GM12878 (cell line): ENCODE data around the gene DTL. TPM values are rescaled to one million over a fixed set of nuclear protein-coding genes. Genes with fewer than 3 reads are reported as not detected.

ENCODE experiments used
- ATAC-seq: fragments of 200-7000 bp; cut with Tn5 transposase; 3 replicates; pipeline ENCODE4 v1.9.1; 2020; ENCODE audit warnings: mild to moderate bottlenecking, moderate library complexity
- BruUV-seq: library from RNA; stranded (reverse); fragments of 400-500 nt; replicated peaks from 2 replicates; lab custom pipeline; 2021; lab: Mats Ljungman, UMichigan
- CTCF ChIA-PET: fragments of 300-600 bp; sonication (Branson Sonifier 250); formaldehyde crosslinking; extraction: SDS; loops from one replicate; lab custom pipeline; 2021; ENCODE audit warnings: inconsistent platforms; lab: Yijun Ruan, JAX
- POLR2A ChIA-PET: fragments of 350-600 bp; formaldehyde crosslinking; extraction: SDS; loops from one replicate; lab custom pipeline; 2021; ENCODE audit warnings: inconsistent platforms; lab: Charles Lee
- RAD21 ChIA-PET: fragments of 300-600 bp; sonication (Branson Sonifier 250); formaldehyde crosslinking; loops from one replicate; lab custom pipeline; 2023; ENCODE audit warnings: antibody characterized with exemption; ENCODE audit not compliant: unreplicated experiment; lab: Charles Lee
- SMC1A ChIA-PET: fragments of 300-600 bp; sonication (Branson Sonifier 250); formaldehyde crosslinking; loops from one replicate; lab custom pipeline; 2023; ENCODE audit not compliant: unreplicated experiment, uncharacterized antibody; lab: Charles Lee
- DNase-seq: peaks from one replicate; pipeline ENCODE4 v3.0.0-alpha.2; 2011; ENCODE audit warnings: low read depth, low spot score
- FAIRE-seq: peaks from 3 replicates; lab custom pipeline; 2011; peaks lifted over from hg19 to GRCh38; lab: Jason Lieb, UNC
- H2AFZ ChIP-seq: 2 replicates; pipeline ENCODE4 v1.6.0; 2011; ENCODE audit warnings: low read depth, low read length, control low read depth; ENCODE audit not compliant: control insufficient read depth
- H3K27ac ChIP-seq: 2 replicates; pipeline ENCODE4 v1.5.1; 2011; ENCODE audit warnings: control low read depth; ENCODE audit not compliant: control insufficient read depth, insufficient read depth
- H3K27me3 ChIP-seq, 2 experiments: replicated peaks in 1 of 2; 2 replicates each; pipeline versions ENCODE4 v1.6.0 to v1.6.1; 2011; ENCODE audit warnings: low read length in 1 of 2; ENCODE audit not compliant: control insufficient read depth in 2 of 2, insufficient read depth in 2 of 2
- H3K36me3 ChIP-seq, 2 experiments: 2 replicates each; pipeline ENCODE4 v1.5.1; 2011; ENCODE audit warnings: low read length in 1 of 2; ENCODE audit not compliant: control insufficient read depth in 2 of 2, insufficient read depth in 2 of 2
- H3K4me1 ChIP-seq: 2 replicates; pipeline ENCODE4 v1.6.1; 2011; ENCODE audit warnings: mild to moderate bottlenecking, low read length, moderate library complexity, mixed read lengths; ENCODE audit not compliant: control insufficient read depth, insufficient read depth
- H3K4me2 ChIP-seq: 2 replicates; pipeline ENCODE4 v1.6.0; 2011; ENCODE audit warnings: control low read depth; ENCODE audit not compliant: control insufficient read depth, insufficient read depth
- H3K4me3 ChIP-seq: fragments of 200-600 bp; sonication (generic); 2 replicates; pipeline ENCODE4 v1.5.1; 2016
- H3K79me2 ChIP-seq: 2 replicates; pipeline ENCODE4 v1.6.0; 2011; ENCODE audit warnings: low read length; ENCODE audit not compliant: control insufficient read depth, insufficient read depth
- H3K9ac ChIP-seq: 2 replicates; pipeline ENCODE4 v1.8.0; 2011; ENCODE audit warnings: low read length, control low read depth, mixed read lengths; ENCODE audit not compliant: control insufficient read depth, insufficient read depth
- H3K9me3 ChIP-seq: replicated peaks from 3 replicates; pipeline ENCODE4 v1.5.1; 2011; ENCODE audit warnings: mild to moderate bottlenecking, low read length; ENCODE audit not compliant: control insufficient read depth, insufficient read depth
- H4K20me1 ChIP-seq: 2 replicates; pipeline ENCODE4 v1.6.0; 2011; ENCODE audit not compliant: control insufficient read depth, insufficient read depth
- BRCA1 ChIP-seq: IDR thresholded peaks from 2 replicates; pipeline ENCODE4 v1.6.1; 2011; ENCODE audit warnings: low read depth, low read length, improper control_type of control experiment
- CBX5 ChIP-seq: sonication (generic); IDR thresholded peaks from 2 replicates; pipeline ENCODE4 v1.6.1; 2016; ENCODE audit warnings: low read depth, moderate library complexity, mild to moderate bottlenecking, inconsistent platforms
- IKZF2 ChIP-seq, 2 experiments: fragments of 450-650 bp; IDR thresholded peaks; 2 replicates each; pipeline ENCODE4 v1.6.1; 2017; ENCODE audit warnings: mild to moderate bottlenecking in 2 of 2, moderate library complexity in 2 of 2
- NBN ChIP-seq: fragments of 450-650 bp; IDR thresholded peaks from 2 replicates; pipeline ENCODE4 v1.6.1; 2016
- NFXL1 ChIP-seq: fragments of 450-650 bp; IDR thresholded peaks from 2 replicates; pipeline ENCODE4 v1.6.1; 2017; ENCODE audit warnings: antibody characterized with exemption, mild to moderate bottlenecking, borderline replicate concordance
- RBBP5 ChIP-seq: fragments of 200-600 bp; sonication (generic); conservative IDR thresholded peaks from 2 replicates; pipeline ENCODE4 v1.6.1; 2016
- SPI1 ChIP-seq: IDR thresholded peaks from 2 replicates; pipeline ENCODE4 v1.6.1; 2011; ENCODE audit warnings: low read depth, mild to moderate bottlenecking, low read length, moderate library complexity, borderline replicate concordance; ENCODE audit not compliant: insufficient read depth
- STAT3 ChIP-seq: IDR thresholded peaks from 2 replicates; pipeline ENCODE4 v1.6.1; 2011; ENCODE audit warnings: low read depth, low read length, improper control_type of control experiment
- SUZ12 ChIP-seq: fragments of 200-600 bp; sonication (generic); IDR thresholded peaks from one replicate; pipeline ENCODE4 v1.6.1; 2018; ENCODE audit warnings: antibody characterized with exemption, mild to moderate bottlenecking; ENCODE audit not compliant: unreplicated experiment
- ZNF207 ChIP-seq: fragments of 450-650 bp; IDR thresholded peaks from 2 replicates; pipeline ENCODE4 v1.6.1; 2014; ENCODE audit warnings: antibody characterized with exemption, mild to moderate bottlenecking, borderline replicate concordance
- ZNF24 ChIP-seq: fragments of 450-650 bp; IDR thresholded peaks from 2 replicates; pipeline ENCODE4 v1.6.1; 2017; ENCODE audit warnings: antibody characterized with exemption, mild to moderate bottlenecking
- WGBS: methylation state at CpG from one replicate; pipeline ENCODE4 v1.1.6; 2016; ENCODE audit warnings: low lambda C conversion rate; ENCODE audit not compliant: insufficient replicate concordance, insufficient coverage; ENCODE audit errors: missing lambda C conversion rate; 5-methylcytosine and 5-hydroxymethylcytosine counted together
- in situ Hi-C: fragments of 300-500 bp; cut with MboI; formaldehyde crosslinking; loops from 9 replicates; pipeline ENCODE4 v1.14.3; 2018; ENCODE audit warnings: mixed read lengths
- intact Hi-C: fragments of 100-400 bp; cut with micrococcal nuclease; formaldehyde crosslinking; loops from one replicate; pipeline ENCODE4 v1.14.2; 2022; ENCODE audit not compliant: unreplicated experiment
- polyA plus RNA-seq, 11 experiments: library from polyadenylated mRNA; depleted of rRNA in 4 of 11; unstranded in 6 of 11; stranded (reverse) in 5 of 11; fragments of >200 nt; fragmentation: Nextera tagmentation in 4 of 11; fragmentation: Illumina TruSeq in 1 of 11; extraction: Ambion mirVana in 4 of 11; extraction: Trizol in 1 of 11; gene quantifications; 1 replicate in 1 of 11; 2 replicates in 10 of 11; pipeline versions ENCODE4 v1.2.1 to v1.2.3, GENCODE V29; 2011 to 2016; ENCODE audit warnings: inconsistent platforms in 2 of 11, missing spikeins in 2 of 11, low read depth in 1 of 11
- total RNA-seq, 4 experiments: library from RNA; depleted of rRNA in 3 of 4; stranded (reverse); fragments of >200 nt in 3 of 4; fragmentation: Illumina TruSeq in 1 of 4; extraction: Trizol in 1 of 4; gene quantifications; 2 replicates each; pipeline versions ENCODE4 v1.2.1 to v1.2.3, GENCODE V29; 2013 to 2021
- TF ChIP-seq, protein P1 (sequence below): IDR thresholded peaks from 2 replicates; pipeline ENCODE4 v1.6.1; 2011; ENCODE audit warnings: low read depth, mild to moderate bottlenecking, low read length, moderate library complexity, borderline replicate concordance; ENCODE audit errors: extremely low read depth
- TF ChIP-seq, protein P2 (sequence below): IDR thresholded peaks from 2 replicates; pipeline ENCODE4 v1.6.1; 2012; ENCODE audit warnings: low read length, inconsistent platforms
- TF ChIP-seq, protein P3 (sequence below): fragments of 450-650 bp; formaldehyde crosslinking; IDR thresholded peaks from 2 replicates; pipeline ENCODE4 v1.5.0; 2022; ENCODE audit warnings: mild to moderate bottlenecking, missing genetic modification characterization

DTL gene
- total and polyA plus RNA-seq, 10 of the 15 experiments (the other 5 are each of a cell fraction or from before 2014, with no cell fraction given), result 24.1 to 73.4 (median 52.2) TPM

DNA sequence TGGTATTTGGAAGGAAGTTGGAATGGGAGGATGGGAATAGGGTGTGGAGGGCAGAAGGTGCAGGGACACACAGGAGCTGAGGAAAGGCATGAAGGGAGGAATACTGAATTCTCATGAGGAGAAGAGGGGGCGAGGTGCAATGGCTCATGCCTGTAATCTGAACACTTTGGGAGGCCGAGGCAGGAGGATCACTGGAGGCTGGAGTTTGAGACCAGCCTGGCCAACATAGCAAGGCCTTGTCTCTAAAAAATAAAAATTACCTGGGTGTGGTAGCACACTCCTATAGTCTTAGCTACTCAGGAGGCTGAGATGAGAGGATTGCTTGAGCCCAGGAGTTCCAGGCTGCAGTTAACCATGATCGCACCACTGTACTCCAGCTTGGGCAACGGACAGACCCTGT lies 117.3 kb downstream of the DTL start:
- FAIRE-seq (no peak), DNase-seq (no peak), ATAC-seq (no peak)
- ChIA-PET RAD21 (no interaction called here), CTCF (no interaction called here), SMC1A (interaction anchor here (0.9 to 1.6 kb wide), 4 partner anchors 10 to 303 kb away, joined by 3 to 7 read pairs (median 4); no protein-coding TSS in a partner anchor), POLR2A (no interaction called here)
- Histone ChIP-seq H2AFZ (no peak overlapping the region), H3K4me2 (no peak overlapping the region), H3K9me3 (no peaks in the 10 kb centered on the region), H3K27me3 (no peaks in the 10 kb centered on the region), H4K20me1 (no peaks in the 10 kb centered on the region), H3K4me1 (no peaks in the 10 kb centered on the region), H3K9ac (no peak overlapping the region), H3K36me3 (no peaks in the 10 kb centered on the region), H3K27ac (no peak overlapping the region), H3K79me2 (no peaks in the 10 kb centered on the region), H3K4me3 (no peak overlapping the region)
- in situ Hi-C loops (no loop called here), intact Hi-C loops (no loop called here)
- no peak for TF ChIP-seq ZNF24
- TF ChIP-seq, protein P1, sequence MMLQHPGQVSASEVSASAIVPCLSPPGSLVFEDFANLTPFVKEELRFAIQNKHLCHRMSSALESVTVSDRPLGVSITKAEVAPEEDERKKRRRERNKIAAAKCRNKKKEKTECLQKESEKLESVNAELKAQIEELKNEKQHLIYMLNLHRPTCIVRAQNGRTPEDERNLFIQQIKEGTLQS, result no peak
- TF ChIP-seq STAT3, result no peak
- no peak for TF ChIP-seq ZNF207
- WGBS, result 87% methylated on average over 4 of the region's 4 CpGs
- BruUV-seq, result no TSS peak

DNA sequence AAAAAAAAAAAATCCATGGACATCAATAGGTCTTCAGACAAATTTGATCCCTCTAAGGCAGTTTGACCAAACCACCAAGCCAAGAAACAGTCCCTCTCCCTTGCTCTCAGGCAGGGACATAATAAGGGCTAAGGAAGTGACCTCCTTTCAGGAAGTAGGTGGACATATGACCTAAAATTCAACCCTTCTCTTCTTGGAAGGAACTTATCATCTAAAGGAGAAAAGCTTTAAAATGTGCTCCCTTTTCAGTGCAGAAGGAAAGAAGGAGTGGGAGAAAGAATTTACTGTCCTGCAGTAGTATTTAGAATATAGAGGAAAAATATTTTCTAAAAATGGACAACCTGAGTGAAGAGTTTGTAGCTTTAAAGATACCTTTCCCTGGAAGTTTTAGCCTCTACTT lies 118.1 kb downstream of the DTL start:
- in situ Hi-C loops, result no loop called here
- FAIRE-seq (no peak), ATAC-seq (no peak), DNase-seq (no peak)
- Histone ChIP-seq H3K4me3 (no peak overlapping the region), H2AFZ (no peak overlapping the region), H3K27me3 (no peaks in the 10 kb centered on the region), H4K20me1 (no peaks in the 10 kb centered on the region), H3K9ac (no peak overlapping the region), H3K4me2 (no peak overlapping the region), H3K36me3 (no peaks in the 10 kb centered on the region), H3K79me2 (no peaks in the 10 kb centered on the region), H3K27ac (no peak overlapping the region), H3K4me1 (peaks cover 2% of the 10 kb centered on the region), H3K9me3 (no peaks in the 10 kb centered on the region)
- CTCF ChIA-PET, result interaction anchor here (0.5 kb wide), 1 partner anchor 436 kb away, joined by 3 read pairs; no protein-coding TSS in a partner anchor
- POLR2A ChIA-PET, result no interaction called here
- TF ChIP-seq, protein P2, sequence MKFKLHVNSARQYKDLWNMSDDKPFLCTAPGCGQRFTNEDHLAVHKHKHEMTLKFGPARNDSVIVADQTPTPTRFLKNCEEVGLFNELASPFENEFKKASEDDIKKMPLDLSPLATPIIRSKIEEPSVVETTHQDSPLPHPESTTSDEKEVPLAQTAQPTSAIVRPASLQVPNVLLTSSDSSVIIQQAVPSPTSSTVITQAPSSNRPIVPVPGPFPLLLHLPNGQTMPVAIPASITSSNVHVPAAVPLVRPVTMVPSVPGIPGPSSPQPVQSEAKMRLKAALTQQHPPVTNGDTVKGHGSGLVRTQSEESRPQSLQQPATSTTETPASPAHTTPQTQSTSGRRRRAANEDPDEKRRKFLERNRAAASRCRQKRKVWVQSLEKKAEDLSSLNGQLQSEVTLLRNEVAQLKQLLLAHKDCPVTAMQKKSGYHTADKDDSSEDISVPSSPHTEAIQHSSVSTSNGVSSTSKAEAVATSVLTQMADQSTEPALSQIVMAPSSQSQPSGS, result no peak
- TF ChIP-seq SPI1 (no peak), ZNF207 (no peak), NBN (no peak), RBBP5 (no peak), NFXL1 (no peak), CBX5 (no peak), IKZF2 (IDR thresholded peaks at IDR 0.05) (no peak), SUZ12 (no peak), BRCA1 (no peak)
- TF ChIP-seq, protein P3, sequence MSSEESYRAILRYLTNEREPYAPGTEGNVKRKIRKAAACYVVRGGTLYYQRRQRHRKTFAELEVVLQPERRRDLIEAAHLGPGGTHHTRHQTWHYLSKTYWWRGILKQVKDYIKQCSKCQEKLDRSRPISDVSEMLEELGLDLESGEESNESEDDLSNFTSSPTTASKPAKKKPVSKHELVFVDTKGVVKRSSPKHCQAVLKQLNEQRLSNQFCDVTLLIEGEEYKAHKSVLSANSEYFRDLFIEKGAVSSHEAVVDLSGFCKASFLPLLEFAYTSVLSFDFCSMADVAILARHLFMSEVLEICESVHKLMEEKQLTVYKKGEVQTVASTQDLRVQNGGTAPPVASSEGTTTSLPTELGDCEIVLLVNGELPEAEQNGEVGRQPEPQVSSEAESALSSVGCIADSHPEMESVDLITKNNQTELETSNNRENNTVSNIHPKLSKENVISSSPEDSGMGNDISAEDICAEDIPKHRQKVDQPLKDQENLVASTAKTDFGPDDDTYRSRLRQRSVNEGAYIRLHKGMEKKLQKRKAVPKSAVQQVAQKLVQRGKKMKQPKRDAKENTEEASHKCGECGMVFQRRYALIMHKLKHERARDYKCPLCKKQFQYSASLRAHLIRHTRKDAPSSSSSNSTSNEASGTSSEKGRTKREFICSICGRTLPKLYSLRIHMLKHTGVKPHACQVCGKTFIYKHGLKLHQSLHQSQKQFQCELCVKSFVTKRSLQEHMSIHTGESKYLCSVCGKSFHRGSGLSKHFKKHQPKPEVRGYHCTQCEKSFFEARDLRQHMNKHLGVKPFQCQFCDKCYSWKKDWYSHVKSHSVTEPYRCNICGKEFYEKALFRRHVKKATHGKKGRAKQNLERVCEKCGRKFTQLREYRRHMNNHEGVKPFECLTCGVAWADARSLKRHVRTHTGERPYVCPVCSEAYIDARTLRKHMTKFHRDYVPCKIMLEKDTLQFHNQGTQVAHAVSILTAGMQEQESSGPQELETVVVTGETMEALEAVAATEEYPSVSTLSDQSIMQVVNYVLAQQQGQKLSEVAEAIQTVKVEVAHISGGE (CRISPR knock-in tag), result no peak
- SMC1A ChIA-PET, result interaction anchor here (1.6 kb wide), 1 partner anchor 11 kb away, joined by 4 read pairs; no protein-coding TSS in a partner anchor
- RAD21 ChIA-PET, result no interaction called here
- intact Hi-C loops, result no loop called here
- BruUV-seq, result no TSS peak
